ENCODE data around the gene GANC. TPM values are rescaled to one million over a fixed set of nuclear protein-coding genes. Genes with fewer than 3 reads are reported as not detected.
"Not testable (repeated sequence)": the region's sequence is repeated elsewhere in the genome, so short reads cannot be mapped to it uniquely, and the experiment has no call there.

Gene GANC
- total RNA-seq, 4 donors from 2014 or later = 24.3 to 35.5 (median 34.2) TPM

GRCh38 chr15:42289166-42289565, 16.2 kb downstream of the GANC start:
- H3K27ac ChIP-seq = no peak overlapping the region
- H3K4me1 ChIP-seq = no peaks in the 10 kb centered on the region
- DNase-seq (ENCODE audit: low spot score in 2 of 2) = no peak
- H3K9me3 ChIP-seq = no peaks in the 10 kb centered on the region
- peaks cover 0 to 87% (median 0%) of the 10 kb centered on the region in 3 donors for H3K36me3 ChIP-seq
- no peaks in the 10 kb centered on the region for H3K27me3 ChIP-seq
- 89 to 93% methylated on average over 1 of the region's 1 CpG for WGBS, 2 donors
- H3K4me3 ChIP-seq = no peak overlapping the region
- TF ChIP-seq CTCF (IDR thresholded peaks at IDR 0.05) (no peak), POLR2A (IDR thresholded peaks at IDR 0.05) (no peak), EP300 (IDR thresholded peaks at IDR 0.05) (no peak)

- 76 to 92% methylated on average over 4 of the region's 4 CpGs for WGBS, 2 donors
- peaks cover 0 to 11% (median 0%) of the 10 kb centered on the region in 4 donors for H3K9me3 ChIP-seq
- H3K4me1 ChIP-seq; DNase-seq (ENCODE audit: low spot score in 2 of 2); H3K27ac ChIP-seq; H3K27me3 ChIP-seq; H3K4me3 ChIP-seq: not testable (repeated sequence)
- peaks cover 0 to 40% (median 5%) of the 10 kb centered on the region in 3 donors for H3K36me3 ChIP-seq
Observed at GRCh38 chr15:42301004-42301403, 28.0 kb downstream of the GANC start.

- TF ChIP-seq EP300 (IDR thresholded peaks at IDR 0.05) = no peak
- no peak for TF ChIP-seq POLR2A (IDR thresholded peaks at IDR 0.05)
- no peak for TF ChIP-seq CTCF (IDR thresholded peaks at IDR 0.05)
- H3K4me3 ChIP-seq = no peak overlapping the region
- peaks cover 0 to 50% (median 8%) of the 10 kb centered on the region in 3 donors for H3K36me3 ChIP-seq
- H3K27ac ChIP-seq = no peak overlapping the region
- H3K9me3 ChIP-seq = peaks cover 0 to 11% (median 0%) of the 10 kb centered on the region in 4 donors
- no peaks in the 10 kb centered on the region for H3K27me3 ChIP-seq
- DNase-seq (ENCODE audit: low spot score in 2 of 2) = no peak
- H3K4me1 ChIP-seq = no peaks in the 10 kb centered on the region
- 58 to 74% methylated on average over 1 of the region's 1 CpG for WGBS, 2 donors
Observed at GRCh38 chr15:42306681-42307080, 33.7 kb downstream of the GANC start.

- TF ChIP-seq POLR2A (IDR thresholded peaks at IDR 0.05) = no peak
- no peak for TF ChIP-seq EP300 (IDR thresholded peaks at IDR 0.05)
- TF ChIP-seq CTCF (IDR thresholded peaks at IDR 0.05) = no peak
- Histone ChIP-seq H3K4me3 (no peak overlapping the region), H3K9me3 (no peaks in the 10 kb centered on the region), H3K36me3 (peaks cover 0 to 68% (median 8%) of the 10 kb centered on the region in 3 donors), H3K27ac (no peak overlapping the region), H3K27me3 (no peaks in the 10 kb centered on the region), H3K4me1 (no peaks in the 10 kb centered on the region)
- no peak for DNase-seq (ENCODE audit: low spot score in 2 of 2)
- 30 to 39% methylated on average over 3 of the region's 3 CpGs for WGBS, 2 donors
Observed at GRCh38 chr15:42313463-42313862, 40.5 kb downstream of the GANC start.

GRCh38 chr15:42314818-42315217, 41.8 kb downstream of the GANC start:
- Histone ChIP-seq H3K36me3 (peaks cover 0 to 54% (median 8%) of the 10 kb centered on the region in 3 donors), H3K27ac (no peak overlapping the region), H3K4me1 (no peaks in the 10 kb centered on the region), H3K9me3 (no peaks in the 10 kb centered on the region), H3K27me3 (no peaks in the 10 kb centered on the region), H3K4me3 (no peak overlapping the region)
- DNase-seq (ENCODE audit: low spot score in 2 of 2) = no peak
- 87 to 89% methylated on average over 1 of the region's 1 CpG for WGBS, 2 donors
- TF ChIP-seq EP300 (IDR thresholded peaks at IDR 0.05) (no peak), CTCF (IDR thresholded peaks at IDR 0.05) (no peak), POLR2A (IDR thresholded peaks at IDR 0.05) (no peak)

GRCh38 chr15:42315521-42315920, 42.5 kb downstream of the GANC start:
- 77 to 81% methylated on average over 1 of the region's 1 CpG for WGBS, 2 donors
- Histone ChIP-seq H3K4me3 (no peak overlapping the region), H3K27me3 (no peaks in the 10 kb centered on the region), H3K36me3 (peaks cover 0 to 50% (median 6%) of the 10 kb centered on the region in 3 donors), H3K27ac (no peak overlapping the region), H3K9me3 (no peaks in the 10 kb centered on the region), H3K4me1 (no peaks in the 10 kb centered on the region)
- TF ChIP-seq CTCF (IDR thresholded peaks at IDR 0.05) = no peak
- DNase-seq (ENCODE audit: low spot score in 2 of 2) = no peak

- not testable (repeated sequence) for H3K9me3 ChIP-seq; H3K27me3 ChIP-seq; H3K27ac ChIP-seq; H3K4me1 ChIP-seq; DNase-seq (ENCODE audit: low spot score in 2 of 2); H3K4me3 ChIP-seq
- peaks cover 0 to 49% (median 0%) of the 10 kb centered on the region in 3 donors for H3K36me3 ChIP-seq
- 64% methylated on average over 11 of the region's 11 CpGs for WGBS, 2 donors
Observed at GRCh38 chr15:42316282-42316805, 43.3 kb downstream of the GANC start.
